ENCODE results near the gene PTGER3. TPM values are rescaled to one million over a fixed set of nuclear protein-coding genes. Genes with fewer than 3 reads are reported as not detected.

PTGER3 gene
- total RNA-seq, 1 donor from 2014 or later: under 0.01 TPM

DNA sequence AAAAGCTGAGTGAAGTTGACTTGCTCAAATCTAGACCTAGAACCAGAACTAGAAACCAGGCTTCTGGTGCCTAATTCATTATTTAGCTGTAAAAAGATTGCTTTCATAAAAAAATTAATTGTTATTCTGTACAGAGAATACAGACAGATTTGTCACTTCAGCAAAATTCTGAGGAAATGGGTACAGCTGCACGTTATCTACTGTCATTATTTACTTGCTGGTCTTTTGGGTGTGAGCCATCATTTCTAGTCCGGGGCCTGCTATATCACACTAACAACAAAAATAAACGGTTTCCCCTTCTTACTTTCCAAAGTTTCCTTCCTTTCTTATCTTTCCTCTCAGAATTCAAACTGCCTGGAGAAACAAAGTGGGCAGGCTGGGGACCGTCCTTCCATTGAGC is 68.3 kb downstream of the PTGER3 start:
- Histone ChIP-seq H3K27me3 (ENCODE audit: control insufficient read depth, insufficient read depth, low read length) (no peaks in the 10 kb centered on the region), H3K36me3 (ENCODE audit: control insufficient read depth, insufficient read depth, low read length) (no peaks in the 10 kb centered on the region), H3K4me3 (ENCODE audit: low read depth, low read length) (no peak overlapping the region)
- DNase-seq (ENCODE audit: low read depth) (no peak), FAIRE-seq (no peak)
- TF ChIP-seq, protein P1, sequence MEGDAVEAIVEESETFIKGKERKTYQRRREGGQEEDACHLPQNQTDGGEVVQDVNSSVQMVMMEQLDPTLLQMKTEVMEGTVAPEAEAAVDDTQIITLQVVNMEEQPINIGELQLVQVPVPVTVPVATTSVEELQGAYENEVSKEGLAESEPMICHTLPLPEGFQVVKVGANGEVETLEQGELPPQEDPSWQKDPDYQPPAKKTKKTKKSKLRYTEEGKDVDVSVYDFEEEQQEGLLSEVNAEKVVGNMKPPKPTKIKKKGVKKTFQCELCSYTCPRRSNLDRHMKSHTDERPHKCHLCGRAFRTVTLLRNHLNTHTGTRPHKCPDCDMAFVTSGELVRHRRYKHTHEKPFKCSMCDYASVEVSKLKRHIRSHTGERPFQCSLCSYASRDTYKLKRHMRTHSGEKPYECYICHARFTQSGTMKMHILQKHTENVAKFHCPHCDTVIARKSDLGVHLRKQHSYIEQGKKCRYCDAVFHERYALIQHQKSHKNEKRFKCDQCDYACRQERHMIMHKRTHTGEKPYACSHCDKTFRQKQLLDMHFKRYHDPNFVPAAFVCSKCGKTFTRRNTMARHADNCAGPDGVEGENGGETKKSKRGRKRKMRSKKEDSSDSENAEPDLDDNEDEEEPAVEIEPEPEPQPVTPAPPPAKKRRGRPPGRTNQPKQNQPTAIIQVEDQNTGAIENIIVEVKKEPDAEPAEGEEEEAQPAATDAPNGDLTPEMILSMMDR (IDR thresholded peaks at IDR 0.05; ENCODE audit: insufficient read depth, low read length, severe bottlenecking): no peak

- TF ChIP-seq, protein P1 (IDR thresholded peaks at IDR 0.05; ENCODE audit: insufficient read depth, low read length, severe bottlenecking): no peak
- Histone ChIP-seq H3K36me3 (ENCODE audit: control insufficient read depth, insufficient read depth, low read length) (no peaks in the 10 kb centered on the region), H3K27me3 (ENCODE audit: control insufficient read depth, insufficient read depth, low read length) (no peaks in the 10 kb centered on the region), H3K4me3 (ENCODE audit: low read depth, low read length) (no peak overlapping the region)
- FAIRE-seq: no peak
- DNase-seq (ENCODE audit: low read depth): no peak
These were observed 69.0 kb downstream of the PTGER3 start for GRCh38 chr1:70978623-70979022.

- TF ChIP-seq, protein P1 (IDR thresholded peaks at IDR 0.05; ENCODE audit: insufficient read depth, low read length, severe bottlenecking): no peak
These were observed 70.0 kb downstream of the PTGER3 start for GRCh38 chr1:70977575-70977974.

GRCh38 chr1:70977041-70977440 is 70.6 kb downstream of the PTGER3 start:
- Histone ChIP-seq H3K36me3 (ENCODE audit: control insufficient read depth, insufficient read depth, low read length) (no peaks in the 10 kb centered on the region), H3K4me3 (ENCODE audit: low read depth, low read length) (no peak overlapping the region), H3K27me3 (ENCODE audit: control insufficient read depth, insufficient read depth, low read length) (no peaks in the 10 kb centered on the region)
- TF ChIP-seq, protein P1 (IDR thresholded peaks at IDR 0.05; ENCODE audit: insufficient read depth, low read length, severe bottlenecking): no peak
- FAIRE-seq: peak; percentile 28
- no peak for DNase-seq (ENCODE audit: low read depth)

More at GRCh38 chr1:70977575-70977974, 70.0 kb downstream of the PTGER3 start:
- Histone ChIP-seq H3K4me3 (ENCODE audit: low read depth, low read length) (no peak overlapping the region), H3K27me3 (ENCODE audit: control insufficient read depth, insufficient read depth, low read length) (no peaks in the 10 kb centered on the region), H3K36me3 (ENCODE audit: control insufficient read depth, insufficient read depth, low read length) (no peaks in the 10 kb centered on the region)
- FAIRE-seq: no peak
- DNase-seq (ENCODE audit: low read depth): no peak

DNA sequence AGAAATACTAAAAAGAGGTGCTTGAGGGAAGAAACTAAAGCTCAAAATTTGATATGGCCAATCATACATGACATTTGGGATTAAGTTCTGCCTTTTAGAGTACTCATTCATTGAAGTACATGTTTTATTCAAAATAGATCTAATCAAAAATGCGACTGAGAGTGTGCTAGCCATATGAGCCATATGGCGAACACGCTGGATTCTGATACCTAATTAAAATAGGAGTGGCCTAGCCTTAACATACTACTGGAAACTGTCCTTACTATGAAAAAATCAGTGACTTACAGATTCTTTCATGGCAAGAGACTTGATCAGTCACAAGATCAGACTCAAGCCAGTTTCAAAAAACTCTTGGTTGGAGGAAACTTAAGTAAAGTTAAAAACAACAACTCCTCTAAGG is 73.9 kb downstream of the PTGER3 start:
- Histone ChIP-seq H3K27me3 (ENCODE audit: control insufficient read depth, insufficient read depth, low read length) (no peaks in the 10 kb centered on the region), H3K36me3 (ENCODE audit: control insufficient read depth, insufficient read depth, low read length) (no peaks in the 10 kb centered on the region), H3K4me3 (ENCODE audit: low read depth, low read length) (no peak overlapping the region)
- FAIRE-seq (no peak), DNase-seq (ENCODE audit: low read depth) (no peak)
- TF ChIP-seq, protein P1 (IDR thresholded peaks at IDR 0.05; ENCODE audit: insufficient read depth, low read length, severe bottlenecking): no peak

DNA sequence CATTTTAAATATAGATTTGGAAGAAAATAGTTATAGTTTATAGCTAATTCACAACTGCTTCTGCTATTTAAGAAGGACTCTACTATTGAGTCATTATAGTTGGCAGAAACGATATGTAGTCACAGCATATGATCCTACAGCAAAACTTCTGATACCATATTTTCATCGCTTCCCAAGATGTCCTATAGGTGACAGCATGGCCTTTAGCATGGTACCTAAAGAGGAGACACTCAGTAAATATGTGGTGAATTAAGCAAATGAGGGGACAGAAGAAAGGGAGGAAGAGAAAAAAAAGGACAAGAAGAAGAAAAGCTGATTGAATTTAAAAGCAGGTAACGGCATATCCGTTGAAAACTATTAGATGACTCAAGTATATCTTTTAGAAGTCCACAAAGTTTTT is 77.2 kb downstream of the PTGER3 start:
- TF ChIP-seq, protein P1 (IDR thresholded peaks at IDR 0.05; ENCODE audit: insufficient read depth, low read length, severe bottlenecking): no peak
- H3K27me3 ChIP-seq (ENCODE audit: control insufficient read depth, insufficient read depth, low read length): no peaks in the 10 kb centered on the region
- no peak overlapping the region for H3K4me3 ChIP-seq (ENCODE audit: low read depth, low read length)
- no peak for FAIRE-seq
- H3K36me3 ChIP-seq (ENCODE audit: control insufficient read depth, insufficient read depth, low read length): no peaks in the 10 kb centered on the region
- no peak for DNase-seq (ENCODE audit: low read depth)
